GM19238 (cell line): ENCODE results near the gene ZNF33B.
"Not testable (repeated sequence)": the region's sequence is repeated elsewhere in the genome, so short reads cannot be mapped to it uniquely, and the experiment has no call there.

Experiments
- DNase-seq: peaks from one replicate; pipeline ENCODE4 v3.0.0; 2011; ENCODE audit warnings: low spot score; ENCODE audit not compliant: insufficient read length

The ZNF33B gene

DNA sequence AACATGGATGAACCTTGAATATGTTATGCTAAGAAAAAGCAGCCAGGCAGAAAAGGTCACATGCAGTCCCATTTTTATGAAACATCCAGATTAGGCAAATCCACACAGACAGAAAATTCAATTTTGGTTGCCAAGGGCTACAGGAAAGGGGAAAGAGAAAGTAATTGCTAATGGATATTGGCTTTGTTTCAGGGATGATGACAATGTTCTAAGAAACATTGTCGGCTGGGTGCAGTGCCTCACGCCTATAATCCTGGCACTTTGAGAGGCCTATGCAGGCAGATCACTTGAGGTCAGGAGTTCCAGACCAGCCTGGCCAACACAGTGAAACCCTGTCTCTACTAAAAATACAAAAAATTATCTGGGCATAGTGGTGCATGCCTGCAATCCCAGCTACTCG is 23.0 kb downstream of the ZNF33B start:
- DNase-seq = no peak

DNA sequence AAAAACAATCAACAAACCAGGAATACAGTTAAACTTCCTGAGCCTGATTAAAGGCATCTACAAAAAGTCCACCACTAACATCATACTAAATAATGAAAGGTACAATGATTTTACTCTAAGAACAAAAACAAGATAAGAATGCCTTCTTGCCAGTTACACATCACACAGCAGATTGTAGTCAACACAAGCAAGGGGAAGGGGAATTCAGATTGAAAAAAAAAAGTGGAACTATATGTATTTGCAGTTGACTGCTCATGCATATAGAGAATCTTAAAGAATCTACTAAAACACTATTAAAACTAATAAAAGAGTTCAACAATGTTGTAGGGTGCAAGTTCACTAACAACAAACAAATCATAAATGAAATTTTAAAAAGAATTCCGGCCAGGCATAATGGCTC is 28.5 kb downstream of the ZNF33B start:
- DNase-seq = no peak

DNA sequence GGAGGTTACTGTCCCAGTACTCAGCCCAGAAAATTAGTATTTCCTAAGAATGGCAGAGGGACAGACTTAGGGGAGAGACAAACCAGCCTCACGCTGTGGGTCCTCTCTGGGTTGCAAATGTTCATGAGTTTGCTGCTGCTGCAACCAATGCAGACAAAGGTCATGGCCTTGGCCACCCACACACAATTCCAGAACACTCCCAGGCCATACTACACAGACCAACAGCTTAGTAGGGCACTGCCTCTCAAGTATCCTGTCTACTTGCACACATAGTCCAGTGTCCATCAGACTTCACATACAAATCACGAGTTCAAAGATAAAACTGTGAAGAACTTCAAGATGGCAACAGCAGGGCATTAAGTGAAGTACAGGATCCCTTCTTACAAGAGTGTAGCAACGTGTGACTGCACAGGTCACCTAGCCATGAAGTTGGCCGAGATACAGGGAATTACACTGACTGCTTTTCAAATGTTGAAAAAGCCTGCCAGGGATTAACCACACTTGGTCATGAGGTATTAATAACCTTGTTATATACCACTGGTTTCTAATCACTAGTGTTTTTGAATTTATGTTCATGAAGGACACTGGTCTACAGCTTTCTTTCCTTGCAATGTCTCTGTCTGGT is 40.0 kb downstream of the ZNF33B start:
- DNase-seq = no peak

DNA sequence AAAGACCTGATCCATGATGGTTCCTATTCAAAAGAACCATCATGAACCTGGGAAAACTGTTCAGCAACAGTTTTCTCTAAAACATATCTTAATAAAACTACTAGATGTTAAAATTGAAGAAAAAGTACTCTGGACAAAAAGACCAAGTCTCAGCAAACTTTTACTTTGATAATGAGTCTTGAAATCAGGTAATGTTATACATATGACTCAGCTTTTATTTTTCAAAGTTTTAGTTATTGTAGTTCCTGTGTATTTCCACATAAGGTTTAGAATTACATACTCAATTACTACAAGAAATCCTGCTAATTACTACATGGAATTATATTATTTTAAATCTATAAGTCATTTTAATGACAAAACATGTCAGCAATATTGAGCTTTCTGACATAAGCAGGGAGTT is 42.2 kb downstream of the ZNF33B start:
- no peak for DNase-seq

DNA sequence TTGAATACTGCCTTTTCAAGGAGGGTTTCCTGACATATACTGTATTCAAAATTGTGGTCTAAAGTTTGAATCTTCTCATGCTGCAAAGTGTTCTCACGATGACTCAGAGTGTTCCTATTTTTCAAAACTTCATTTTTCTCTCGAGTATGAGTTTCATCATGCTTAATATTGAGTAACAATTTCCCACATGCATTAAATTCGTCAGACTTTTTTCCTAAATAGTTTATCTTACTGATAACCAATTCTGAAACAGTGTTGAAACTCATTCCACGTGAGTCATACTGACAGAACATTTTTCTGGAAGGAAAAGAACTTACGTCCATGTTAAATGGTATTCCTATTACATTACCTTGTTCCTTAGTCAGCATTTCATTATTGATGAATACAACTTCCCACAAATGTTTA is 44.1 kb downstream of the ZNF33B start:
- no peak for DNase-seq

DNA sequence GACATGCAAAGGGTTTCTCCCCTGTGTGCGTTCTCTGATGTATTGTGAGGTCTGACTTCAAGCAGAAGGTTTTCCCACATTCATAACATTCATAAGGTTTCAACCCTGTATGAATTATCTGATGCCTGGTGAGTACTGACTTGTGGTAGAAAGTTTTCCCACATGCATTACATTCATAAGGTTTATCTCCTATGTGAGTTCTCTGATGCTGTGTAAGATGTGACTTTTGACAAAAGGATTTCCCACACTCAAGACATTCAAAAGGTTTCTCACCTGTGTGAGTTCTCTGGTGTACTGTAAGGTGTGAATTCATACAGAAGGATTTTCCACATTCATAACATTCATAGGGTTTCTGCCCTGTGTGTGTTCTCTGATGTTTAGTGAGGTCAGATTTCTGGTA is 45.1 kb downstream of the ZNF33B start:
- DNase-seq = no peak

DNA sequence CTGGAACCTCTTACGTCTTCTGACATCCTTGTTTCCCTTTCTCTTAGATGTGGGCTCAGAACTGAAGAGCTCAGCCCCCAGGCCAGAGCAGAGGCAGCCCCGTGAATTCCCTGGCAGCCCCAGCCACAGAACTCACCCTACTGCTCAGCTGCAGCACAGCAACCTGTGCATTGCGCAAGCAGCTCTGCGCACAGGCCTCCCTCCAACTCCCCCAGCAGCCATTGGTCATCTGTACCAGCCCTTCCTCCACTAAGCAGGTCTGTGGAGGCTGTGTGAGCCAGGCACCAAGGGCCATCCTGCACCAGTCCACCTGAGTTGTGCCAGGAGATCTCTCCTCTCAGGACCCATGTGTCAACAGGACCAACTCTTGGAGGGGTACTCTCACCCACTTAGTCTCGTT is 54.5 kb downstream of the ZNF33B start:
- DNase-seq = no peak

DNA sequence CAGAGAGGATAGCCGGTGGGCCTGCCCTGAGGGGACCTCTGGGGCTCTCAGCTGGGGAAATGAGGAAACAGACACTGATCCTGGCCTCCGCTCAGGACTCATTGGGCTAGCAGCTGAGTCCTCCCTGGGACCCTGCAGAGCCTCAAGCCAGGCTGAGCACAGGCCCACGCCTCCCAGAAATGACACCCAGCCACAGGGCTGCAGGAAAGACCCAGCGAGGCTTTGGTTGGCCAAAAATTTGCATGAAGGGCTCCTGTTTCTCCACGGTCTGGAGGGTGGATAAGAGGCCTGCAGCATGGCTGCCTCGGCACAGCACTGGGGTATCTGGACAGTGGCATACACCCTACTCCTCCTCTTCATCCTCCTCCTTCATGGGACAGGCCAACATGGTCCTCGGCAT is 60.4 kb downstream of the ZNF33B start:
- DNase-seq = no peak

DNA sequence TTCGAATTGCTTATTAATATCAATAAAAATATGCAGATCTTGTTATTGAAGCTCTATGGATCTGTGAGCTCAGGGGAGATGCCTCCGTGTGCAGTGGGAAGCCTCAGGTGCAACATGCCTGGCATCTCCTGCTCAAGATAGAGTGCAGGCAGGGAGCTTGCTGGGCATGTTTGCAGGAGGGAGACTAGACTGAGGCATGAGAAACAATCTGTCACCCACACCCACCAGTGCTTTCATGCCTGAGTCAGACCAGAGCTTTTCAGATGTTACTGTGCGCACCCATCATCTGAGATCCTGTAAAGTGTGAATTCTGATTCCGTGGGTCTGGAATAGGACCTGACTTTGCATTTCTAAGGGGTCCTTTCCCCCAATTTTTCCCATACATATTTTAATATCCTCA is 62.0 kb downstream of the ZNF33B start:
- no peak for DNase-seq

DNA sequence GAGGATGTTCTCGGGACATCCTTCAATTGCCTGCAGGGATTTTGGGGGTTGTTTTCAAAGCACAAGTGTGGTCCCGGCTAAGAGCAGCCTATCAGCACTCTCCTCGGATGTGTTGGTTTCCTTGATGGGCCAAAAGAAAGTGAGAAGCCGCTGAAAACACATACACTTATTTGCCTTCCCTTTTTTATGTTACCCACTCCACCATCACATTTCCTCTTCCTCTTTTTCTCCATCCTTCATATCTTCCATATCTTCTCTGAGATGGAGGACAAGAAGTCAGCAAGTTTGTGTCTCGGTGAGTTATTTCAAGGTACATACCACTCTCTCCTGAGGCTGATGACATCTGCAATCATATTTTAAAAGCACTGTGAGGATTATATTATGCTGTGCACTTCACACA is 64.0 kb downstream of the ZNF33B start:
- DNase-seq = no peak

DNA sequence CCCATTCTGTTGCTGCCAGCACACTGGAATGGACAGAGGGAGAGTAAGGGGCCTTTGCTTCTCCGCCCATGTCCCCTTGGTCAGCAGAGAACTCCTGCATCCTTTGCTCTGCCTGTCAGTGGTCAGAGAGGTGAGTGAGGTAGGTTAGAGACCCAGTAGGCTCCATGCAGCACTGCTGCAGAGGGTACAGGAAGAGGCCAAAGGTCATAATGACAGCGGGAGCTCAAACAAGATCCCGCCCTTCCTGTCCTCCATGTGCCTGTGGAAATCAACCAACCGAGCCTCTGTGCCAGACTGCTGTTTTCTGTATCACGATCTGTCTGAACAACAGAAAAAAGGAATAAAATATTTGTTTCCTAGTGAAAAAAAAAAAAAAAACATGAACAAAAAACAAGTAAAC is 81.4 kb downstream of the ZNF33B start:
- no peak for DNase-seq

DNA sequence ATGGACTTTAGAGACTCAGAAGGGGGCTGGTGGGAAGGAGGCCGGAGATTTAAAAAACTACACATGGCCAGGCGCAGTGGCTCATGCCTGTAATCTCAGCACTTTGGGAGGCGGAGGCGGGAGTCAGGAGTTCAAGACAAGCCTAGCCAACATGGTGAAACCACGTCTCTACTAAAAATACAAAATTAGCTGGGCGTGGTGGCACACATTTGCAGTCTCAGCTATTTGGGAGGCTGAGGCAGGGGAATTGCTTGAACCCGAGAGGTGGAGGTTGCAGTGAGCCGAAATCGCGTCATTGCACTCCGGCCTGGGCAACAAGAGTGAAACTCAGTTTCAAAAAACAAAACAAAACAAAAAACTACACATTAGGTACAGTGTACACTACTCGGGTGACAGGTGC is 84.8 kb downstream of the ZNF33B start:
- not testable (repeated sequence) for DNase-seq

DNA sequence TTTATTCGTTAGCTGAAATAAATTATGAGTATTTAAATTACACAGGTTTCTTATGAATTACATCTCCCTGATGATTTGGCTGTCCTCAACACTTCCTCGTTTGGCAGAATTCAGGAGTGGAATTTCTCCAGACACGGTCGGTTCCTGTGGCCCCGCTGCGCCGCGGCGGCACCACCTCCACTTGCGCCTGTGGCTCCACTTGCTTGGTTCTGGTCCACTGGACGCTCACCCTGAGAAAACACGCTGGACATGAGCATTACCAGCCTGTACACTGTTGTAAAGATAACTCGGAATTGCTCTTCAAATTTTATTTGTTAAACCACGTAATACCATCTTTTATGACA is 85.3 kb downstream of the ZNF33B start:
- DNase-seq = no peak

DNA sequence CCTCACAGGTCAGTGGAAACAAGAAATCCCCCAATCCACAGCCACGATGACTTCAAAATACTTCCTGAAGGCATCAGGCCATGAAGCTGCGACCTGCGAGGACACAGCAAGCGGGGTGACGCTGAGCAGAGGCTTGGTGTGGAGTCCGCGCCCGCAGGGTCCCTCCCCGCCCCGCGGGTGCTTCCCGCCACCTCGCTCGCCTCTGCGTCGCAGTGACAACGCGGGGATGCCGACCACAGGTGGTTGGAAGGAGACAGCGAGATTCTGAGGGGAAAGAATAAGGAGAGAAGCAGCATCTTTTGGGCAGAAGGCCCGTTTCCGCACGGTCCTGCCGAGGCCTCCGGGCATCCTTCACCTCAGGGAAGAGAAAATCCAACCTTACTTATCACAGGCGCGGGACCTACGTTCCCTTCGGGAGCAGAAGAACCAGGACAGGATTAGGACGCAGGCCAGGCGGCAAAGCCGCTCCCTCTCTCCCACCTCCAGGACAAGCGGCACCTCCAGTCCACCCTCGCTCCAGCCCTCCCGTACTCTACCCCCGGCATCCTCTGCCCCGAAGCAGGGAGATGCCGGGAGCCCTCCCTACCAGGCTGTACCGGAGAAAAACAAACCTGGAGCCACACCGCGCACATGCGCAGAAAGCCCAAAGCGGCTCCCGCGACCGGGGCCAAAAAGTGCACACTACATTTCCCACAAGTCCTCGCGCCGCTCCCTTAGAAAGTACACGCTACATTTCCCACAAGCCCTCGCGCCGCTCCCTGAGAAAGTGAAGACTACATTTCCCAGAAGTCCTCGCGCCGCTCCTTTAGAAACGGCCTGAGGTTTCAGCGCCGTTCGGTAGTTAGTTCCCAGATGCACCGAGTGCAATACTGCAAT is 85.9 kb downstream of the ZNF33B start:
- DNase-seq = peak; percentile 65

DNA sequence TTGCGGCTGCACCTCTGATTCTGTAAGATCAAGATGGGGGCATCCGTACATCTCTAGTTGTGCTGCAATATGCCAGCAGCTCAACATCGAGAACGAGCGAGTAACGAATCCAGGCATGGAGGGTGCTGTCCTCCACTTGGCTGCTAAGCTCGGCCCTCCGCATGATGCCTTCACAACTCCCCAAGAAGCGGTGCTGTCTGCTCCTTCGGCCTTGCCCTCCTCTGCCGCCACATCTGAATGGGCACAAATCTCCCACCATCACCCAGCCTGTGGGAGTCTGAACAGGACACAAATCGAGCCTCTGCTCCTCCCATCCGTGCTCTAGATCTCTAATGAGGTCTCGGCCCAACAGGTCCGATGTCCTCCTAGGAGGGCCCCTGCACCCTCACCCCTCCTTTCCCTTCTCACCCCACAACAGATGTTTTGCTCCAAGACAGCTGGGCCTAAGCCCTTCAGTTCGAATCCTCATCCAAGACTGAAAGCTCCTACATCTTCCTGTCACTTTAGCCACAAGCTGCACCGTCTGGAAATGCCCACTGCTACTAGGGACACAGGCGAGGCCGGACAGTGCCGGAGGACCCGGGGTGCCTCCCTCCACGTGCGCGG is 86.7 kb downstream of the ZNF33B start:
- no peak for DNase-seq

DNA sequence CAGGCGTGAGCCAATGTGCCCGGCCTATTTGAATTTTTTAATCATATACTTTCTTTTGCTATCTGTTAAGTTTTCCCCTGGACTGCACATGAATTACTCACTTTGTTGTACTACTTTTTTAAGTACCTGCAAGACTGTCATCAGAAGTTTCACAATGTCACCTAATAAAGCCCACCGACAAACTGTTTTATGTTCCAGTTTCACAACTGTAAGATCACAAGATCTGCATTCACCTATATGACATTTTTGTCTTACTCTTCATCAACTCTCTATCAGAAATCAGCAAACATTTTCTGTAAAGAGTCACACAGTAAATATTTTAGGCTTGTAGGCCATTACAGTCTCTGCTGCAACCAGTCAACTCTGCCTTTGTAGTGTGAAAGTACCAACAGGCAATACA is 88.5 kb downstream of the ZNF33B start:
- DNase-seq = no peak

DNA sequence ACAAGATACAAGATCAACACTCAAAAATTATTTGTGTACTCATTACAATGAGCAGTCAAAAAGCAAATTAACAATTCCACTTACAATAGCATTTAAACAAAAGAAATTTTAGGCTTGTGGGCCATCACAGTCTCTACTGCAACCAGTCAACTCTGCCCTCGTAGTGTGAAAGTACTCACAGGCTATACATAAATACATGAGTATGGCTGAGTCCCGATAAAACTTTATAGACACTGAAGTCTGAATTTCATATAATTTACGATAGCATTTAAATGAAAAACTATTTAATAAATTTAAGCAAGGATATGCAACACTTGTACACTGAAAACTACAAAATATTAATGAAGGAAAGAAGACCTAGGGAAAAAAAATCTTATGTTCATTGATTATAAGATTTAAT is 90.1 kb downstream of the ZNF33B start:
- DNase-seq = no peak

DNA sequence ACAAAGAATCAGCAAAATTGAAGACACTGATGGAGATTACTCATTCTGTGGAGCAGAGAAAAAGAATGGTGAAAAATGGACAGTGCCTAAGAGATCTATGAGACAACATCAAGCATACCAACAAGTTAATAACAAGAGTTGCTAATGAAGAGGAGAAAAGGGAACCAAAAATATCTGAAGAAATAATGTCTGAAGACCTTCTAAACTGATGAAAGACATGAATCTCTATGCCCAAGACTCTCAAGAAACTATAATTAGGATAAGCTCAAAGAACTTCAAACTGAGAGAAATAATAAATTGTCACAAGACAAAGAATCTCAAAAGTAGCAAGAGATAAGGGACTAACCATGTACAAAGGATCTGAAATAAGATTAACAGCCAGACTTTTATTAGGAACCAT is 93.4 kb downstream of the ZNF33B start:
- no peak for DNase-seq

DNA sequence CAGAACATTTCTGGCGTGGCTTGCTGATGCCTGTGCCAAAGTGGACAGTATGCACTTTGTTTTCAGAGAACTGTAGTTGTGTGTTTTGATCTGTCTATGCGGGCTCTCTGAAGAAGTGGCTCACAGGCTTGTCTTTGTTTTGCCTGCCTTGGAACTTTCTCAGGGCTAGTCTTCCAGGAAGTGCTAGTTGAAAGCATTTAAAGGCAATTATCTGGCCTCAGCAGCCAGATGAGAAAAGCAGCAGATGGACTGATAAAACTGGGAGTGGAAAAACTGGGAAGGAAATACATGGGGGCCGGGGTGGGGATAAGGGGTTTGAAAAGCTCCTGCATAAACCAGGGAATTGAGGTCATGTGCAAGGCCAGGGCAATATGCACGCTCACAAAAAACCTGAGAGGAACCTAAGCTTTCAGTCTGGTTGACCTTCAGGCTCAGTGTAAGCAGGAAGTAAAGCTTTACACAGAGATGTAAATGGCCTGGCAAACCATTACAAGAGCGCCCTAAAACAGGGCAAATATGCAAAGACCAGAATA is 94.5 kb downstream of the ZNF33B start:
- no peak for DNase-seq
